ENCODE data around the gene PTPRN2. TPM values are rescaled to one million over a fixed set of nuclear protein-coding genes. Genes with fewer than 3 reads are reported as not detected.
A peak's percentile ranks its signal among the peaks of the same experiment; 100 is the strongest.
"Not testable (repeated sequence)": the region's sequence is repeated elsewhere in the genome, so short reads cannot be mapped to it uniquely, and the experiment has no call there.

PTPRN2 gene
- total and polyA plus RNA-seq, 5 experiments from 2014 or later, result 0.69 to 1.5 (median 0.99) TPM

DNA sequence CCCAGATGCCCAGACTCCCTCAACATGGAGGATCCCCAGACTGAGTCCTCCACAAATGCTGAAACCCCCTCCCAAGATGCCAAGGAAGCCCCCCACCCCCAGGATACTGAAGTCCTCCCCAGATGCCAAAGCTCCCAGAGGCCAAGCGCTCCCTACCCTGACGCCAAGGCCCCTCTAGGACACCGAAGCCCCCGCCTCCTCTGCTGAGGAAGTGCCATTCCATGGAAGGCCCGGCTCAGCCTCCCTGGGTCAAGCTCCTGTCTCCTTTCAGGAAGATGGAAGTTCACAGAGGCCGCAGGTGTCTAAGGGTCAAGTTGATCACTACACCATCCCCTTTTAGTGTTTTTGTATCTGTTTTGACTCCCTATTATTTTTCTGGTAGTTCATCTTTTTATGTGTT is 644.1 kb downstream of the PTPRN2 start:
- peaks cover 0 to 2% (median 0%) of the 10 kb centered on the region in 4 donors for H3K4me1 Mint-ChIP-seq
- peaks cover 0 to 19% (median 2%) of the 10 kb centered on the region in 5 donors for H3K27me3 Mint-ChIP-seq
- ATAC-seq (no peak), DNase-seq (no peak)
- H3K9me3 Mint-ChIP-seq, result peaks cover 0 to 22% (median 12%) of the 10 kb centered on the region in 9 donors
- peaks cover 0 to 11% (median 7%) of the 10 kb centered on the region in 3 donors for H3K36me3 Mint-ChIP-seq
- H3K27ac Mint-ChIP-seq, result peak overlapping the region in 1 of 10 donors; percentile 51
- no peak overlapping the region for H3K4me3 Mint-ChIP-seq
- POLR2A ChIA-PET, result no interaction called here

DNA sequence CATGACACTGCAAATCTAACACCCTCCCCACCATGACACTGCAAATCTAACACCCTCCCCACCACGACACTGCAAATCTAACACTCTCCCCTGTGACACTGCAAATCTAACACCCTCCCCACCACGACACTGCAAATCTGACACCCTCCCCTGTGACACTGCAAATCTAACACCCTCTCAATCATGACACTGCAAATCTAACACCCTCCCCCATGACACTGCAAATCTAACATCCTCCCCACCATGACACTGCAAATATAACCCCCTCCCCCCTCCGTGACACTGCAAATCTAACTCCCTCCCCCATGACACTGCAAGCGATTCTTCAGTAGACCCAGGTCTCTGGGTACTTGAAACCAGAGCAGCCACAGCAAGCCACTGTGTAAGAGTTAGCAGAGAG is 646.4 kb downstream of the PTPRN2 start:
- ATAC-seq (no peak), DNase-seq (no peak)
- Mint-ChIP-seq H3K4me3 (no peak overlapping the region), H3K9me3 (peaks cover 0 to 9% (median 0%) of the 10 kb centered on the region in 9 donors), H3K36me3 (no peaks in the 10 kb centered on the region), H3K4me1 (peaks cover 0 to 2% (median 0%) of the 10 kb centered on the region in 4 donors), H3K27ac (no peak overlapping the region), H3K27me3 (peaks cover 1 to 23% (median 6%) of the 10 kb centered on the region in 5 donors)
- POLR2A ChIA-PET, result no interaction called here

DNA sequence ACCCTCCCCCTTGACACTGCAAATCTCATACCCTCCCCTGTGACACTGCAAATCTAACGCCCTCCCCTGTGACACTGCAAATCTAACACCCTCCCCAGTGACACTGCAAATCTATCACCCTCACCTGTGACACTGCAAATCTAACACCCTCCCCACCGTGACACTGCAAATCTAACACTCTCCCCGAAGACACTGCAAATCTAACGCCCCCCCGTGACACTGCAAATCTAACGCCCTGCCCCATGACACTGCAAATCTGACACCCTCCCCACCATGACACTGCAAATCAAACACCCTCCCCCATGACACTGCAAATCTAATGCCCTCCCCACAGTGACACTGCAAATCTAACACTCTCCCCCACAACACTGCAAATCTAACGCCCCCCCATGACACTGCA is 647.1 kb downstream of the PTPRN2 start:
- H3K27me3 Mint-ChIP-seq, result peaks cover 1 to 23% (median 6%) of the 10 kb centered on the region in 5 donors
- POLR2A ChIA-PET, result no interaction called here
- peaks cover 0 to 2% (median 0%) of the 10 kb centered on the region in 4 donors for H3K4me1 Mint-ChIP-seq
- no peaks in the 10 kb centered on the region for H3K36me3 Mint-ChIP-seq
- peak overlapping the region in 1 of 10 donors; percentile 29 for H3K4me3 Mint-ChIP-seq
- H3K9me3 Mint-ChIP-seq, result peaks cover 0 to 6% (median 0%) of the 10 kb centered on the region in 9 donors
- H3K27ac Mint-ChIP-seq, result peak overlapping the region in 1 of 10 donors; percentile 70
- ATAC-seq (no peak), DNase-seq (no peak)

DNA sequence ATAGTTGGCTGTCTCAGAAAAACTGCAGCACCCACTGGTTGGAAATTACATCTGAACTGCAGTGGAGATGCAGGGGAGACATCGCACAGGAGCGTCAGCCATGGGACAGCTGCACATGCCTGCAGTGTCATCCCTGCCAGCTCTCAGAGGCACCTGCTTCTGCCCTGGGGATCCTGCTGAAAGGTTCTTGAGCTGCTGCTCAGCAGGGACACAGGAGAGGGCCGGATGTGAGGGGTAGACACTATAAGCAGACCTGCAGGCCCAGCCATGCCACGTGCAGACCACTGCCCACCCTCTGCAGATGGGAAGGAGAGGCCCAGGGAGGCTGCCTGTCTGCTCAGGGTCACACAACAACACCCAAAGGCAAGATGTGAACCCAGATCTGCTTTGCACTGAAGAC is 649.4 kb downstream of the PTPRN2 start:
- Mint-ChIP-seq H3K4me3 (no peak overlapping the region), H3K27me3 (peaks cover 1 to 14% (median 4%) of the 10 kb centered on the region in 5 donors), H3K4me1 (peaks cover 0 to 2% (median 0%) of the 10 kb centered on the region in 4 donors), H3K36me3 (no peaks in the 10 kb centered on the region), H3K27ac (no peak overlapping the region), H3K9me3 (peaks cover 0 to 5% (median 0%) of the 10 kb centered on the region in 9 donors)
- DNase-seq (no peak), ATAC-seq (no peak)
- POLR2A ChIA-PET, result no interaction called here

DNA sequence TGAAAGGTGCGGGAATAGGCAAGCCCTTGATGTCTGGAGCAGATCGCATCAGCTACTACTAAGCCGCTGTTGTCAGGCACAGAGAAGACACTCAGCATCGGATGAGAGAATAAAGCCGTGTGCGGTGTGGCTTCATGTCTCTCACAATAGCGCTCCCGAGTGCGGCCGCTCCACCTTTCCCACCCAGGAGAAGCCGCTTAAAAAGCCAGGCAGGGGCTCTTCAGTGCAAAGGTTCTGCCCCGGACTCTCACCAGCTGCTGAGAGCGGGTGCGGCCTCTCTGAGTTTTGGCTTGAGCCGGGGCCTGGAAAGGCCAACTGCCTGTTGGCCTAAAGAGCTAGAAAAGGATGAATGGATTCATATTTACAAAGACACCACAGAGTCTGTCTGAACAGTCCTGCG is 650.2 kb downstream of the PTPRN2 start:
- no peak overlapping the region for H3K4me3 Mint-ChIP-seq
- H3K27me3 Mint-ChIP-seq, result peaks cover 1 to 14% (median 4%) of the 10 kb centered on the region in 5 donors
- H3K4me1 Mint-ChIP-seq, result peaks cover 1 to 5% (median 2%) of the 10 kb centered on the region in 4 donors
- POLR2A ChIA-PET, result no interaction called here
- H3K27ac Mint-ChIP-seq, result peak overlapping the region in 2 of 10 donors; percentile 13 to 40
- H3K9me3 Mint-ChIP-seq, result peaks cover 0 to 9% (median under 1%) of the 10 kb centered on the region in 9 donors
- H3K36me3 Mint-ChIP-seq, result no peaks in the 10 kb centered on the region
- no peak for ATAC-seq
- DNase-seq, result no peak

DNA sequence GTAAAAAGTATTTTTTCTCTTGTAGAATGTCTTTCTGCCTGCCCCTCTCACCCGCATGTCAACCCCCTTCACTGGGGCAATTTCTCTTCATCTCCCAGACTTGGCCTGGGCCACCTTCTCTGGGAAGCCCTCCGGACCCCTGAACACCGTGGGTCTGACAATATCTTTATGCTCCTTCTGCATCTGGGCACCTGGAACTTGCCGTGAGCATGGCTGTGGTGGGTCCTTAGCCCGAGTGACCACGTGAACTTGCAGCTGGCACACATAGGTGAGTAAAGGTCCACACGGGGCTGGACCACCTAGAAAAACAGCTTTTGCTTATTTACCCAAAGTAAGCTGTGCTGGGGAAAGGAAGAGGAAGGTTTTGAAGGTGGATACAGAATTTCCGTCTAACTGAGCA is 650.6 kb downstream of the PTPRN2 start:
- peak overlapping the region in 2 of 10 donors; percentile 40 to 63 for H3K27ac Mint-ChIP-seq

DNA sequence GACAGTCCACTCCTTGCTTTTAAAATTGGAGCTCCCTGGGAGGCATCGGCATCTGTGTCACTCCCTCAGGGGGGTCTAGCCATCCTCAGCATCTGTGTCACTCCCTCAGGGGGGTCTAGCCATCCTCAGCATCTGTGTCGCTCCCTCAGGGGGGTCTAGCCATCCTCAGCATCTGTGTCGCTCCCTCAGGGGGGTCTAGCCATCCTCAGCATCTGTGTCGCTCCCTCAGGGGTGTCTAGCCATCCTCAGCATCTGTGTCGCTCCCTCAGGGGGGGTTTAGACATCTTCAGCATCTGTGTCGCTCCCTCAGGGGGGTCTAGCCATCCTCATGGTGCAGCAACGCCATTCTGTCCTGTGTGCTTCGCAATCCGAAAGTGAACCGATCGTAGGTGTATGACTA is 651.9 kb downstream of the PTPRN2 start:
- H3K27me3 Mint-ChIP-seq, result peaks cover 1 to 14% (median 4%) of the 10 kb centered on the region in 5 donors
- POLR2A ChIA-PET, H3K36me3 Mint-ChIP-seq, H3K4me1 Mint-ChIP-seq, ATAC-seq, H3K27ac Mint-ChIP-seq, H3K4me3 Mint-ChIP-seq, DNase-seq: not testable (repeated sequence)
- peaks cover 0 to 12% (median 3%) of the 10 kb centered on the region in 9 donors for H3K9me3 Mint-ChIP-seq

More for the DNA sequence above, 650.6 kb downstream of the PTPRN2 start:
- POLR2A ChIA-PET, result no interaction called here
- Mint-ChIP-seq H3K27me3 (peaks cover 1 to 14% (median 4%) of the 10 kb centered on the region in 5 donors), H3K36me3 (no peaks in the 10 kb centered on the region), H3K9me3 (peaks cover 0 to 12% (median 3%) of the 10 kb centered on the region in 9 donors), H3K4me1 (peaks cover 2 to 7% (median 2%) of the 10 kb centered on the region in 4 donors), H3K4me3 (no peak overlapping the region)
- no peak for ATAC-seq
- no peak for DNase-seq

DNA sequence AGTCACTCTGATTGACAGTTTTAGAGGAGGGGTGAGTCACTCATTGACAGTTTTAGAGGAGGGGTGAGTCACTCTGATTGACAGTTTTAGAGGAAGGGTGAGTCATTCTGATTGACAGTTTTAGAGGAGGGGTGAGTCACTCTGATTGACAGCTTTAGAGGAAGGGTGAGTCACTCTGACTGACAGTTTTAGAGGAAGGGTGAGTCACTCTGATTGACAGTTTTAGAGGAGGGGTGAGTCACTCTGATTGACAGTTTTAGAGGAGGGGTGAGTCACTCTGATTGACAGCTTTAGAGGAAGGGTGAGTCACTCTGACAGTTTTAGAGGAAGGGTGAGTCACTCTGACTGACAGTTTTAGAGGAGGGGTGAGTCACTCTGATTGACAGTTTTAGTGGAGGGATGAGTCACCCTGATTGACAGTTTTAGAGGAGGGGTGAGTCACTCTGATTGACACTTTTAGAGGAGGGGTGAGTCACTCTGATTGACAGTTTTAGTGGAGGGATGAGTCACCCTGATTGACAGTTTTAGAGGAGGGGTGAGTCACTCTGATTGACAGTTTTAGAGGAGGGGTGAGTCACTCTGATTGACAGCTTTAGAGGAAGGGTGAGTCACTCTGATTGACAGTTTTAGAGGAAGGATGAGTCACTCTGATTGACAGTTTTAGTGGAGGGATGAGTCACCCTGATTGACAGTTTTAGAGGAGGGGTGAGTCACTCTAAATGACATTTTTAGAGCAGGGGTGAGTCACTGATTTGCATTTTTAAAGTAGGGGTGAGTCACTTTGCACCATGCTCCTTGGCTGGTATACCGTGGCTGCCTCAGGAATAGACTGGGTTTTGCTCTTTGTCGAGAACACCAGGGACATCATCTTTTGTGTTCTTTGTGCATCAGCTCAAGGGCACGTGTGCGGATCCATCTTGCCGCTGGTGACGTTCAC is 654.1 kb downstream of the PTPRN2 start:
- Mint-ChIP-seq H3K4me1 (peaks cover 2 to 22% (median 9%) of the 10 kb centered on the region in 4 donors), H3K9me3 (peaks cover 0 to 12% (median 3%) of the 10 kb centered on the region in 9 donors), H3K27ac (peak overlapping the region in 4 of 10 donors; percentile 40 to 91 (median 47))
- POLR2A ChIA-PET, H3K36me3 Mint-ChIP-seq, ATAC-seq, DNase-seq, H3K27me3 Mint-ChIP-seq, H3K4me3 Mint-ChIP-seq: not testable (repeated sequence)

DNA sequence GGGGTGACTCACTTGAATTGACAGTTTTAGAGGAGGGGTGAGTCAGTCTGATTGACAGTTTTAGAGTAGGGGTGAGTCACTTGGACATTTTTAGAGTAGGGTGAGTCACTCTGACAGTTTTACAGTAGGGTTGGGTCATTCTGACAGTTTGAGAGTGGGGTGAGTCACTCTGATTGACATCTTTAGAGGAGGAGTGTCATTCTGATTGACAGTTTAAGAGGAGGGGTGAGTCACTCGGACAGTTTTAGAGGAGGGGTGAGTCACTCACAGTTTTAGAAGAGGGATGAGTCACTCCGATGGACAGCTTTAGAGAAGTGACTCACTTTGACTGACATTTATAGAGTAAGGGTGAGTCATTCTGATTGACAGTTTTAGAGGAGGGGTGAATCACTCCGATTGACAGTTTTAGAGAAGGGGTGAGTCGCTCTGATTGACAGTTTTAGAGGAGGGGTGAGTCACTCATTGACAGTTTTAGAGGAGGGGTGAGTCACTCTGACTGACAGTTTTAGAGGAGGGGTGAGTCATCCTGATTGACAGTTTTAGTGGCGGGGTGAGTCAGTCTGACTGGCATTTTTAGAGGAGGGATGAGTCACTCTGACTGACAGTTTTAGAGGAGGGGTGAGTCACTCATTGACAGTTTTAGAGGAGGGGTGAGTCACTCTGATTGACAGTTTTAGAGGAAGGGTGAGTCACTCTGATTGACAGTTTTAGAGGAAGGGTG is 655.0 kb downstream of the PTPRN2 start:
- H3K4me3 Mint-ChIP-seq, result peak overlapping the region in 1 of 10 donors; percentile 22
- peak overlapping the region in 4 of 10 donors; percentile 14 to 95 (median 76) for H3K27ac Mint-ChIP-seq
- peaks cover 9 to 30% (median 17%) of the 10 kb centered on the region in 4 donors for H3K4me1 Mint-ChIP-seq
- DNase-seq, result no peak
- ATAC-seq, result no peak
- peaks cover 0 to 4% (median 2%) of the 10 kb centered on the region in 5 donors for H3K27me3 Mint-ChIP-seq
- POLR2A ChIA-PET, result no interaction called here
- no peaks in the 10 kb centered on the region for H3K36me3 Mint-ChIP-seq
- peaks cover 0 to 12% (median 3%) of the 10 kb centered on the region in 9 donors for H3K9me3 Mint-ChIP-seq

DNA sequence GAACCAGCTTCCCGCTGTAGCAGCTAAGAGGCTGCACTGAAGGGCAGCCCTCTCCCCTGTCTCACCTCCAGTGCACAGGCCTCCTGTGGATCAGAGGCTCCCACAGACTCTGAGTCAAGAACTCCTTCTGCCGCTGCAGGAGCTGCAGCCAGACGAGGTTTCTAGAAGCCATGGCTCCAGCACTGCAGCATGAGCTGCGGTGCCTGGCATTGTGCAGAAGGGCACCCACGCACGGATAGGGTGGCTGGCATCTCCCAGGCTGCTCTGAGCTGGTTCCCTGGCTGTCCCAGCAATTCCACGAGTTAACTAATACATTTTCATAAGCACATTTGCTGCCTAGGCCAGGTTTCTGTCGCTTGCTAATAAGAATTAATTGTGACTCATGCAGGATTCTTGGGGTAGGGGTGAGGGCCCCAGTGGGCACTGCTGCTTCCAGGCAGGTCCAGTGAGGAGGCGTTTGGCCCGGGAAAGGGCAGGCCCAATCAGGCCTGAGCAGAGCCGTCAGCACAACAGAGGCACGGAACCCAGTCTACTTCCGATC is 656.6 kb downstream of the PTPRN2 start:
- Mint-ChIP-seq H3K36me3 (no peaks in the 10 kb centered on the region), H3K27me3 (peaks cover 0 to 2% (median 0%) of the 10 kb centered on the region in 5 donors), H3K27ac (peak overlapping the region in 4 of 10 donors; percentile 59 to 75 (median 68)), H3K4me1 (peaks cover 18 to 42% (median 30%) of the 10 kb centered on the region in 4 donors), H3K9me3 (peaks cover 0 to 12% (median 3%) of the 10 kb centered on the region in 9 donors), H3K4me3 (peak overlapping the region in 2 of 10 donors; percentile 45 to 48)
- ATAC-seq (no peak), DNase-seq (no peak)
- POLR2A ChIA-PET, result no interaction called here

DNA sequence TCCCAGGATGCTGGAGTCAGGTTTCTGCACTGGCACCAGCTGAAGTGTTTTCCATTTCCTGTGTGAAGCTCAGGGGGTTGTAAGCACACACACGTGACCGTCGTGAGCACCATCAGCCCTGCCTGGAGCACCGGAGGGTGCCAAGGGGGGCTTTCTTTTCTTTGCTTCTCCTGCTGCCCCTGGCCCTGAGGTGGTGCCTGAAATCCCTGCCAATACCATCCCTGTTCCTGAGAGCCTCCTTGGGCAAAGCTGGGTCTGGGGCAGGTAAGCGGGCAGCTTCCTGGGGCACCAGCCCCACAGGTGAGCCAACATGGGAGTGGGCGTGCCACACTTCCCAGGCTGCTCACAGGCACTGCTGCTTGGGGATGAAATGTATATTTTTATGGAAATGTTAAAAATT is 657.2 kb downstream of the PTPRN2 start:
- Mint-ChIP-seq H3K4me3 (peak overlapping the region in 1 of 10 donors; percentile 48), H3K27me3 (peaks cover 0 to 2% (median 0%) of the 10 kb centered on the region in 5 donors), H3K36me3 (no peaks in the 10 kb centered on the region), H3K9me3 (peaks cover 0 to 11% (median 3%) of the 10 kb centered on the region in 9 donors), H3K27ac (peak overlapping the region in 2 of 10 donors; percentile 56 to 75), H3K4me1 (peaks cover 20 to 47% (median 32%) of the 10 kb centered on the region in 4 donors)
- ATAC-seq (no peak), DNase-seq (no peak)
- POLR2A ChIA-PET, result no interaction called here

DNA sequence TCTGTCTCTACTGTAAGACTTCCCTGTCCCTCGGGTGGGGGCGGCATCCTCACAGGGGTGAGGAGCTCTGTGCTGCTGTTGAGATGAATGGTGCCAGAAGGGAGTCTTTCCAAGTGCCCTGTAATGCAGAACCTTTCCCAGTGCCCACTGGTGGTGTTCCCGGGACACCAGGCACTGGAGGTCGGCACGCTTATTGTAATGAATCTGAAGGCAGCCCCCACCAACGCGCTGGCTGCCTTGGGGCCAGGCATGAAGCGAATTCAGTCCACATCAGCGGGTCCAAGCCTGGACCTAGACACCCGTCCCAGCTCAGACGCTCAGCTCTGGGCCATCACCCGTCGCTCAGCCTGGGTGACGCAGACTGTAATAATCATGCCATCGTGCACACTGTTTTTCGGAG is 658.0 kb downstream of the PTPRN2 start:
- Mint-ChIP-seq H3K4me1 (peaks cover 19 to 50% (median 32%) of the 10 kb centered on the region in 4 donors), H3K4me3 (peak overlapping the region in 1 of 10 donors; percentile 31), H3K27me3 (peaks cover 0 to 2% (median 0%) of the 10 kb centered on the region in 5 donors), H3K36me3 (no peaks in the 10 kb centered on the region), H3K9me3 (peaks cover 0 to 10% (median 3%) of the 10 kb centered on the region in 9 donors), H3K27ac (peak overlapping the region in 4 of 10 donors; percentile 55 to 95 (median 65))
- ATAC-seq, result no peak
- DNase-seq, result no peak
- POLR2A ChIA-PET, result no interaction called here

Measured in naive thymus-derived CD8-positive, alpha-beta T cell (primary cell).